DOHH2 (cell line): ENCODE measurements around the gene SLC66A2.

Source experiments
- H3F3A ChIP-seq: fragments of 200-600 bp; sonication (generic), shearing (Covaris generic); 2 replicates; pipeline ENCODE4 v1.6.0; 2016; ENCODE audit warnings: antibody characterized with exemption, mild to moderate bottlenecking; ENCODE audit not compliant: control insufficient read depth, insufficient read depth
- H3K27ac ChIP-seq: fragments of 200-600 bp; sonication (generic); 2 replicates; pipeline ENCODE4 v1.5.1; 2014; ENCODE audit warnings: low read depth, mild to moderate bottlenecking, low read length, moderate library complexity
- H3K27me3 ChIP-seq: fragments of 200-600 bp; sonication (generic); 2 replicates; pipeline ENCODE4 v1.6.1; 2014; ENCODE audit warnings: mild to moderate bottlenecking, low read length, mixed read lengths; ENCODE audit not compliant: control insufficient read depth
- H3K36me3 ChIP-seq: fragments of 200-600 bp; sonication (generic); 2 replicates; pipeline ENCODE4 v1.6.1; 2014; ENCODE audit warnings: mild to moderate bottlenecking, low read length, moderate library complexity, mixed read lengths; ENCODE audit not compliant: control insufficient read depth
- H3K4me1 ChIP-seq: fragments of 200-600 bp; sonication (generic); 2 replicates; pipeline ENCODE4 v1.6.1; 2014; ENCODE audit warnings: mild to moderate bottlenecking, low read length, mixed read lengths; ENCODE audit not compliant: control insufficient read depth
- H3K4me2 ChIP-seq: fragments of 200-600 bp; sonication (generic); 2 replicates; pipeline ENCODE4 v1.6.0; 2014; ENCODE audit warnings: mild to moderate bottlenecking, low read length, moderate library complexity
- H3K4me3 ChIP-seq: fragments of 200-600 bp; sonication (generic); 2 replicates; pipeline ENCODE4 v1.5.1; 2014; ENCODE audit warnings: mild to moderate bottlenecking, low read length, mixed read lengths
- H3K79me2 ChIP-seq: fragments of 200-600 bp; sonication (generic); 2 replicates; pipeline ENCODE4 v1.6.1; 2014; ENCODE audit warnings: mild to moderate bottlenecking, low read length, mixed read lengths; ENCODE audit not compliant: control insufficient read depth
- H3K9me2 ChIP-seq: fragments of 200-600 bp; sonication (generic); replicated peaks from 2 replicates; pipeline ENCODE4 v1.6.1; 2014; ENCODE audit warnings: mild to moderate bottlenecking, low read length, mixed read lengths; ENCODE audit not compliant: control insufficient read depth
- H3K9me3 ChIP-seq: fragments of 200-600 bp; sonication (generic); 2 replicates; pipeline ENCODE4 v1.6.1; 2014; ENCODE audit warnings: antibody characterized with exemption, low read length, mixed read lengths; ENCODE audit not compliant: control insufficient read depth, insufficient read depth
- H4K20me1 ChIP-seq: fragments of 200-600 bp; sonication (generic); 2 replicates; pipeline ENCODE4 v1.6.0; 2014; ENCODE audit warnings: low read depth, mild to moderate bottlenecking, antibody characterized with exemption, low read length, moderate library complexity; ENCODE audit not compliant: control insufficient read depth, insufficient read depth
- CTCF ChIP-seq: fragments of 200-600 bp; sonication (generic); IDR thresholded peaks from one replicate; pipeline ENCODE4 v1.5.1; 2014; ENCODE audit warnings: antibody characterized with exemption, mild to moderate bottlenecking, low read depth, low read length; ENCODE audit not compliant: poor library complexity, severe bottlenecking
- EZH2phosphoT487 ChIP-seq: fragments of 200-600 bp; sonication (generic); IDR thresholded peaks from 2 replicates; pipeline ENCODE4 v1.6.1; 2017; ENCODE audit warnings: borderline replicate concordance, mild to moderate bottlenecking, antibody characterized with exemption, low read length, moderate library complexity, mixed read lengths

SLC66A2 gene

GRCh38 chr18:79926715-79927606 is 24.5 kb downstream of the SLC66A2 start:
- Histone ChIP-seq H3K9me3 (peaks cover 20% of the 10 kb centered on the region), H3F3A (no peaks in the 10 kb centered on the region), H3K4me2 (no peak overlapping the region), H3K9me2 (no peaks in the 10 kb centered on the region), H3K4me3 (no peak overlapping the region), H3K36me3 (peaks cover 36% of the 10 kb centered on the region), H3K27me3 (no peaks in the 10 kb centered on the region), H4K20me1 (no peaks in the 10 kb centered on the region), H3K27ac (no peak overlapping the region), H3K79me2 (peaks cover 48% of the 10 kb centered on the region), H3K4me1 (no peaks in the 10 kb centered on the region)
- TF ChIP-seq CTCF (no peak), EZH2phosphoT487 (no peak)

GRCh38 chr18:79926306-79926705 is 25.1 kb downstream of the SLC66A2 start:
- Histone ChIP-seq H3K4me3 (no peak overlapping the region), H3K36me3 (peaks cover 33% of the 10 kb centered on the region), H3K9me3 (peaks cover 15% of the 10 kb centered on the region), H3K79me2 (peaks cover 44% of the 10 kb centered on the region), H3F3A (no peaks in the 10 kb centered on the region), H4K20me1 (no peaks in the 10 kb centered on the region), H3K9me2 (no peaks in the 10 kb centered on the region), H3K27me3 (no peaks in the 10 kb centered on the region), H3K4me2 (no peak overlapping the region), H3K4me1 (no peaks in the 10 kb centered on the region), H3K27ac (no peak overlapping the region)
- TF ChIP-seq EZH2phosphoT487 = no peak

GRCh38 chr18:79924814-79925731 is 26.4 kb downstream of the SLC66A2 start:
- Histone ChIP-seq H3K4me2 (no peak overlapping the region), H3K9me3 (peaks cover 10% of the 10 kb centered on the region), H3K9me2 (no peaks in the 10 kb centered on the region), H3K4me1 (no peaks in the 10 kb centered on the region), H3K4me3 (no peak overlapping the region), H3F3A (no peaks in the 10 kb centered on the region), H3K27me3 (no peaks in the 10 kb centered on the region), H3K36me3 (peaks cover 24% of the 10 kb centered on the region), H4K20me1 (no peaks in the 10 kb centered on the region), H3K27ac (no peak overlapping the region), H3K79me2 (peaks cover 36% of the 10 kb centered on the region)
- TF ChIP-seq CTCF (no peak), EZH2phosphoT487 (no peak)
